ENCODE measurements around the gene FAM89B.
A peak's percentile ranks its signal among the peaks of the same experiment; 100 is the strongest.

The FAM89B gene

GRCh38 chr11:65528819-65529350, 43.5 kb upstream of the FAM89B start:
- H3K4me3 ChIP-seq (ENCODE audit: low read depth, low read length), result no peak overlapping the region

GRCh38 chr11:65529475-65530156, 42.7 kb upstream of the FAM89B start:
- TF ChIP-seq, protein P1, sequence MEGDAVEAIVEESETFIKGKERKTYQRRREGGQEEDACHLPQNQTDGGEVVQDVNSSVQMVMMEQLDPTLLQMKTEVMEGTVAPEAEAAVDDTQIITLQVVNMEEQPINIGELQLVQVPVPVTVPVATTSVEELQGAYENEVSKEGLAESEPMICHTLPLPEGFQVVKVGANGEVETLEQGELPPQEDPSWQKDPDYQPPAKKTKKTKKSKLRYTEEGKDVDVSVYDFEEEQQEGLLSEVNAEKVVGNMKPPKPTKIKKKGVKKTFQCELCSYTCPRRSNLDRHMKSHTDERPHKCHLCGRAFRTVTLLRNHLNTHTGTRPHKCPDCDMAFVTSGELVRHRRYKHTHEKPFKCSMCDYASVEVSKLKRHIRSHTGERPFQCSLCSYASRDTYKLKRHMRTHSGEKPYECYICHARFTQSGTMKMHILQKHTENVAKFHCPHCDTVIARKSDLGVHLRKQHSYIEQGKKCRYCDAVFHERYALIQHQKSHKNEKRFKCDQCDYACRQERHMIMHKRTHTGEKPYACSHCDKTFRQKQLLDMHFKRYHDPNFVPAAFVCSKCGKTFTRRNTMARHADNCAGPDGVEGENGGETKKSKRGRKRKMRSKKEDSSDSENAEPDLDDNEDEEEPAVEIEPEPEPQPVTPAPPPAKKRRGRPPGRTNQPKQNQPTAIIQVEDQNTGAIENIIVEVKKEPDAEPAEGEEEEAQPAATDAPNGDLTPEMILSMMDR (IDR thresholded peaks at IDR 0.05; ENCODE audit: borderline replicate concordance, insufficient read depth, low read depth, low read length), result no peak
- H3K4me3 ChIP-seq (ENCODE audit: low read depth, low read length), result no peak overlapping the region

More at GRCh38 chr11:65528819-65529350, 43.5 kb upstream of the FAM89B start:
- TF ChIP-seq, protein P1 (IDR thresholded peaks at IDR 0.05; ENCODE audit: borderline replicate concordance, insufficient read depth, low read depth, low read length), result no peak

DNA sequence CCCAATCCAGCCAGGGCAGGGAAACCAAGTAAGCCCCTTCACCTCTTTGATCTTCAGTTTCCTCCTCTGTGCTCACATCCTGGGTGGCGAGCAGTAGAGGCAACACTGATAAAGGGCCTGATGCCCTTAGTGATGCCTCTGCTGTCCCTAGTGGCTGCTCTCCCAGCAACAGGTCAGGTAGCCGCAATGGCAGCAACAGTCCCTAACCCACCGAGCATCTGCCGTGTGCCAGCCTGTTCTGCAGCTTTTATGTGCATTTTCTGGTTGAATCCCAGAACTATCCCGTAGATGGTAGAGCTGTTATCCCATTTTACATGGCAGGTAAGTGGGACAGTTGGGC, 42.2 kb upstream of the FAM89B start:
- no peak overlapping the region for H3K4me3 ChIP-seq (ENCODE audit: low read depth, low read length)
- TF ChIP-seq, protein P1 (IDR thresholded peaks at IDR 0.05; ENCODE audit: borderline replicate concordance, insufficient read depth, low read depth, low read length), result peak; percentile 51; the same call in 1 of the 2 replicates

GRCh38 chr11:65532388-65533064, 39.8 kb upstream of the FAM89B start:
- no peak overlapping the region for H3K4me3 ChIP-seq (ENCODE audit: low read depth, low read length)
- TF ChIP-seq, protein P1 (IDR thresholded peaks at IDR 0.05; ENCODE audit: borderline replicate concordance, insufficient read depth, low read depth, low read length), result no peak

- TF ChIP-seq, protein P1 (IDR thresholded peaks at IDR 0.05; ENCODE audit: borderline replicate concordance, insufficient read depth, low read depth, low read length), result no peak
- H3K4me3 ChIP-seq (ENCODE audit: low read depth, low read length), result no peak overlapping the region
These were observed 37.2 kb upstream of the FAM89B start for GRCh38 chr11:65535102-65535501.

DNA sequence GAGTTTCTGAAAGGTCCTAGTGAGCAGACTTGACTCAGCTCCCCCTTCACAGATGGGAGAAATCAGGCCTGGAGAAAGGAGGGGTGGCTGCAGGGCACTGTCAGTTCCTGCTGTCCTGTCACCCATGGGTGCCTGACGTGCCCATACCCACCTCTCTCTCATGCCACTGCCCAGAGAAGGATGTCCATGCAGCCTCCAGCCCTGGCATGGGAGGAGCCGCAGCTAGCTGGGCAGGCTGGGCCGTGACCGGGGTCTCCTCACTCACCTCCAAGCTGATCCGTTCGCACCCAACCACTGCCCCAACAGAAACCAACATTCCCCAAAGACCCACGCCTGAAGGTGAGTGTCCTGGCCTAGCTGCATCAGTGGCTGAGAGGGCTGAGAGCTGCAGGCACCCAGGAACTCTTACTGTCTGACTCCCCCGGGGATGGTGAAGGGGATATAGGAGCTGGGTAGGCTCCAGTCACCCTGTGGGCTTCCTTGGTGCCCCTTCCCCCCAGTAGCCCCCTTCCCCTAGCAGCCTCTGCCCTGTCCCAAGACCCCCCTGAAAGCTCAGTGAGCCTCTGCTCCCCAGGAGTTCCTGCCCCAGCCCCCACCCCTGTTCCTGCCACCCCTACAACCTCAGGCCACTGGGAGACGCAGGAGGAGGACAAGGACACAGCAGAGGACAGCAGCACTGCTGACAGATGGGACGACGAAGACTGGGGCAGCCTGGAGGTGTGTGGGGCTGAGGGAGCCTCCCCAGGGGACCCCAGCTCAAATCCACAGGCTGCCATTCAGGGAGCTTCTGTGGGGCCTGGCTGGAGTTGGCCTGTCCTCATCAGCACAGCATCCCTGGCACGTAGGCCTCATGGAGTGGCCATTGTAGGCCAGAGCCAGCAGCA, 35.7 kb upstream of the FAM89B start:
- TF ChIP-seq, protein P1 (IDR thresholded peaks at IDR 0.05; ENCODE audit: borderline replicate concordance, insufficient read depth, low read depth, low read length), result no peak
- no peak overlapping the region for H3K4me3 ChIP-seq (ENCODE audit: low read depth, low read length)
